ENCODE measurements around the gene TRPC6. TPM values are rescaled to one million over a fixed set of nuclear protein-coding genes. Genes with fewer than 3 reads are reported as not detected.
A peak's percentile ranks its signal among the peaks of the same experiment; 100 is the strongest.

The TRPC6 gene
- polyA plus RNA-seq, 1 donor (not counting 4 experiments of a cell fraction or from before 2014, with no cell fraction given) = 0.04 TPM

DNA sequence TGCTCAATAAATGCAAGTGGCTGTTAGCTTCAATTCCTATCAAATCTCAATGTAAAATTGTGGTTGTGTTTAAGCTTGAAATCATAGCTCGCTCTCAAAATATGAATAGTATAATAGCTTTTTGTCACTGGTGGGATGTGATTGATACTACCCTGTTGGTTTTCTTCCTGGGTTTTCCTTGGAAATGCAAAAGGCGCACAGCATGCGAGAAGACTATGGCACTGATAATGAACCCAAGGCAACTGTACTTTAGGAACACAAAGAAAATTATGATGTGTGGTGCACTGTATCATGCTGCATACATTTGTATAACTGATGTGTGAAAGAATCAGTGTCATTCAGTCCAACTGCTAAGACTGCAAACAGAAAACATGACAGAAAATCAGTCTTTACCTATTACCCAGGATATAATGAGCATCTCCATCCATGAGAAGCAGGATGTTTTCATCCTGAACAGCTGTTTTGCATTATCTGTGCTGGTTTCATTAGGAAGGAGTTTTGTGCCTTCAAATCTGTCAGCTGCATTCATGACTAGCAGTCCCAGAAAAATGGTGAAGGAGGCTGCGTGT, 101.2 kb downstream of the TRPC6 start:
- Histone ChIP-seq H3K9ac (ENCODE audit: control insufficient read depth, extremely low read depth, insufficient read depth, low read length) (no peak overlapping the region), H3K27ac (ENCODE audit: control insufficient read depth, insufficient read depth, low read length) (no peak overlapping the region), H3K79me2 (ENCODE audit: control insufficient read depth, insufficient read depth, low read length) (no peaks in the 10 kb centered on the region), H2AFZ (ENCODE audit: control insufficient read depth, low read length) (no peak overlapping the region), H3K9me1 (ENCODE audit: control insufficient read depth, extremely low read depth, insufficient read depth, low read length) (no peaks in the 10 kb centered on the region), H3K36me3 (ENCODE audit: control insufficient read depth in 2 of 2, extremely low read depth in 1 of 2, insufficient read depth in 2 of 2, low read length in 2 of 2) (no peaks in the 10 kb centered on the region), H4K20me1 (ENCODE audit: control insufficient read depth, extremely low read depth, insufficient read depth, low read length) (no peaks in the 10 kb centered on the region), H3K4me3 (ENCODE audit: control insufficient read depth in 2 of 3, extremely low read depth in 1 of 3, insufficient read depth in 2 of 3, low read depth in 1 of 3, low read length in 3 of 3) (no peak overlapping the region), H3K9me3 (ENCODE audit: control insufficient read depth, low read depth, low read length) (no peaks in the 10 kb centered on the region), H3K4me1 (ENCODE audit: control insufficient read depth, extremely low read depth, insufficient read depth, low read length) (peaks cover 16% of the 10 kb centered on the region), H3K27me3 (ENCODE audit: control insufficient read depth, extremely low read depth, insufficient read depth, low read length) (no peaks in the 10 kb centered on the region), H3K4me2 (ENCODE audit: control insufficient read depth, extremely low read depth, insufficient read depth, low read depth, low read length) (no peak overlapping the region)
- TF ChIP-seq, protein P1, sequence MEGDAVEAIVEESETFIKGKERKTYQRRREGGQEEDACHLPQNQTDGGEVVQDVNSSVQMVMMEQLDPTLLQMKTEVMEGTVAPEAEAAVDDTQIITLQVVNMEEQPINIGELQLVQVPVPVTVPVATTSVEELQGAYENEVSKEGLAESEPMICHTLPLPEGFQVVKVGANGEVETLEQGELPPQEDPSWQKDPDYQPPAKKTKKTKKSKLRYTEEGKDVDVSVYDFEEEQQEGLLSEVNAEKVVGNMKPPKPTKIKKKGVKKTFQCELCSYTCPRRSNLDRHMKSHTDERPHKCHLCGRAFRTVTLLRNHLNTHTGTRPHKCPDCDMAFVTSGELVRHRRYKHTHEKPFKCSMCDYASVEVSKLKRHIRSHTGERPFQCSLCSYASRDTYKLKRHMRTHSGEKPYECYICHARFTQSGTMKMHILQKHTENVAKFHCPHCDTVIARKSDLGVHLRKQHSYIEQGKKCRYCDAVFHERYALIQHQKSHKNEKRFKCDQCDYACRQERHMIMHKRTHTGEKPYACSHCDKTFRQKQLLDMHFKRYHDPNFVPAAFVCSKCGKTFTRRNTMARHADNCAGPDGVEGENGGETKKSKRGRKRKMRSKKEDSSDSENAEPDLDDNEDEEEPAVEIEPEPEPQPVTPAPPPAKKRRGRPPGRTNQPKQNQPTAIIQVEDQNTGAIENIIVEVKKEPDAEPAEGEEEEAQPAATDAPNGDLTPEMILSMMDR (optimal IDR thresholded peaks at IDR 0.05 in 1 of 3, IDR thresholded peaks at IDR 0.05 in 1 of 3, conservative IDR thresholded peaks at IDR 0.05 in 1 of 3; ENCODE audit: extremely low read depth in 1 of 3, insufficient read depth in 2 of 3, low read length in 3 of 3) = no peak
- TF ChIP-seq EZH2 (IDR thresholded peaks at IDR 0.05; ENCODE audit: low read length) = no peak
- dilution Hi-C loops (cut with MboI; ENCODE audit: extremely low pct_ligation_motif_present, low sequenced_read_pairs) = no loop called here
- no peak for DNase-seq (ENCODE audit: low read depth, low spot score)
- FAIRE-seq = no peak

DNA sequence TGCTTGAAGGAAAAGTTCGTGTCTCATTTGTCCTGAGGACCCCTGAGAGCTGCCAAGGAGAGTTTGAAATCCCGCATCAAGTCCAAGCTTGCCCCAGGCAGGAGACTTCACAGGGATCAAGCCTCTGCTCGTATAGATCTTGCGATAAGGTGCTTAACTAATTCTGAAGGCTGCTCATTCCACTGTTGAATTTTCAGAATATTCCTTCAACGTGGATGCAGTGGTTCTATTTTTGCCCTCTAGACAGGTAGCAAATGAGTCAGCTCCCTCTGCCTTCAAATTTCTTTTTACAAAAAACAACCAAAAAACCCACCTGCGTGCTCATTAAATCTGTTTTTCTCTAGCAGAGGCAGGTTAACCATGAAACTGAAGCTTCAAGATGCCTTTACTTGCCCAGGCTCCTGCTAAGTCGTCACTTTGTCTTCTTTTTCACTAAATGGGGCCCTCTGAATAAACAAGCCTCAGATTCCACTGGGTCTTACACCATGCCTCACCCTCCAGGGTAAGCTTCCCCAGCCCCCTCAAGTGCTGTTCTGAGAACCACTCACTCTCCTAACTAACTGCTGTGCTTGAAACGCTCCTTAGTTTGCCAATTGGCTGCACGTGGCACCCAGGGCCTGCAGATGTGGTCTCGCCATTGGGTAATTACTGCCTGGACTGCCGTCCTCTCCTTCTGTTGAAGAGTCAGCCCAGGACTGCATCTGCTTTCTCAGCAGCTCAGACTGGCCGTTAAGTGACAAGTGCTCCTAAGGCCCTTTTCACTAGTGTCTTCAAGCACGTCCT, 105.0 kb downstream of the TRPC6 start:
- H3K9me1 ChIP-seq (ENCODE audit: control insufficient read depth, extremely low read depth, insufficient read depth, low read length) = no peaks in the 10 kb centered on the region
- TF ChIP-seq, protein P1 (optimal IDR thresholded peaks at IDR 0.05 in 1 of 3, IDR thresholded peaks at IDR 0.05 in 1 of 3, conservative IDR thresholded peaks at IDR 0.05 in 1 of 3; ENCODE audit: extremely low read depth in 1 of 3, insufficient read depth in 2 of 3, low read length in 3 of 3) = no peak
- TF ChIP-seq EZH2 (IDR thresholded peaks at IDR 0.05; ENCODE audit: low read length) = no peak
- H4K20me1 ChIP-seq (ENCODE audit: control insufficient read depth, extremely low read depth, insufficient read depth, low read length) = no peaks in the 10 kb centered on the region
- H3K27me3 ChIP-seq (ENCODE audit: control insufficient read depth, extremely low read depth, insufficient read depth, low read length) = no peaks in the 10 kb centered on the region
- peaks cover 16% of the 10 kb centered on the region for H3K4me1 ChIP-seq (ENCODE audit: control insufficient read depth, extremely low read depth, insufficient read depth, low read length)
- H3K4me3 ChIP-seq (ENCODE audit: control insufficient read depth in 2 of 3, extremely low read depth in 1 of 3, insufficient read depth in 2 of 3, low read depth in 1 of 3, low read length in 3 of 3) = peak overlapping the region in 1 of 3 experiments; percentile 18
- H3K27ac ChIP-seq (ENCODE audit: control insufficient read depth, insufficient read depth, low read length) = no peak overlapping the region
- FAIRE-seq (peak; percentile 81), DNase-seq (ENCODE audit: low read depth, low spot score) (peak; percentile 45)
- H3K36me3 ChIP-seq (ENCODE audit: control insufficient read depth in 2 of 2, extremely low read depth in 1 of 2, insufficient read depth in 2 of 2, low read length in 2 of 2) = no peaks in the 10 kb centered on the region
- dilution Hi-C loops (cut with MboI; ENCODE audit: extremely low pct_ligation_motif_present, low sequenced_read_pairs) = no loop called here
- H3K9ac ChIP-seq (ENCODE audit: control insufficient read depth, extremely low read depth, insufficient read depth, low read length) = peak overlapping the region; percentile 7
- H3K79me2 ChIP-seq (ENCODE audit: control insufficient read depth, insufficient read depth, low read length) = no peaks in the 10 kb centered on the region
- no peaks in the 10 kb centered on the region for H3K9me3 ChIP-seq (ENCODE audit: control insufficient read depth, low read depth, low read length)
- H2AFZ ChIP-seq (ENCODE audit: control insufficient read depth, low read length) = peak overlapping the region; percentile 87
- peak overlapping the region; percentile 78 for H3K4me2 ChIP-seq (ENCODE audit: control insufficient read depth, extremely low read depth, insufficient read depth, low read depth, low read length)

Measured in keratinocyte (primary cell).